Panc1 (cell line): ENCODE measurements around the gene UNC13C. TPM values are rescaled to one million over a fixed set of nuclear protein-coding genes. Genes with fewer than 3 reads are reported as not detected.

Experiments
- ATAC-seq: fragments of 200-7000 bp; cut with Tn5 transposase; 2 replicates; pipeline ENCODE4 v1.9.1; 2020; ENCODE audit warnings: mild to moderate bottlenecking, moderate library complexity
- BruUV-seq: library from RNA; stranded (reverse); fragments of 400-500 nt; replicated peaks from 2 replicates; lab custom pipeline; 2021; lab: Mats Ljungman, UMichigan
- CTCF ChIA-PET: fragments of 300-600 bp; sonication (Branson Sonifier 250); formaldehyde crosslinking; loops from one replicate; lab custom pipeline; 2022; ENCODE audit warnings: antibody characterized with exemption; lab: Charles Lee
- POLR2A ChIA-PET: fragments of 300-600 bp; sonication (Branson Sonifier 250); formaldehyde crosslinking; loops from one replicate; lab custom pipeline; 2022; ENCODE audit warnings: antibody characterized with exemption; lab: Charles Lee
- DNase-seq: peaks from one replicate; pipeline ENCODE4 v3.0.0-alpha.2; 2010; ENCODE audit warnings: low read depth, low spot score
- H3K27ac ChIP-seq: 2 replicates; pipeline ENCODE4 v1.5.1; 2011; ENCODE audit warnings: mild to moderate bottlenecking, low read length, inconsistent platforms
- H3K27me3 ChIP-seq: fragments of 200-500 bp; sonication (Bioruptor generic); 2 replicates; pipeline ENCODE4 v1.6.0; 2014; ENCODE audit warnings: low read length, inconsistent platforms; ENCODE audit not compliant: control insufficient read depth, insufficient read depth
- H3K36me3 ChIP-seq: fragments of 200-500 bp; sonication (Bioruptor generic); 2 replicates; pipeline ENCODE4 v1.5.1; 2014; ENCODE audit warnings: inconsistent platforms, mild to moderate bottlenecking, low read length, moderate library complexity; ENCODE audit not compliant: control insufficient read depth, insufficient read depth
- H3K4me1 ChIP-seq: 2 replicates; pipeline ENCODE4 v1.5.1; 2011; ENCODE audit warnings: inconsistent platforms, mild to moderate bottlenecking, low read length, moderate library complexity; ENCODE audit not compliant: control insufficient read depth, insufficient read depth
- H3K4me3 ChIP-seq, 2 experiments: 2 replicates each; pipeline ENCODE4 v1.5.1; 2011 to 2012; ENCODE audit warnings: low read depth in 2 of 2, low read length in 2 of 2, mild to moderate bottlenecking in 2 of 2, inconsistent platforms in 1 of 2, moderate library complexity in 1 of 2
- H3K9me3 ChIP-seq: fragments of 200-500 bp; sonication (Bioruptor generic); 2 replicates; pipeline ENCODE4 v1.5.1; 2014; ENCODE audit warnings: low read depth, mild to moderate bottlenecking, inconsistent platforms, low read length, moderate library complexity; ENCODE audit not compliant: control insufficient read depth, insufficient read depth
- POLR2AphosphoS5 ChIP-seq: IDR thresholded peaks from 2 replicates; pipeline ENCODE4 v1.6.1; 2012; ENCODE audit warnings: mild to moderate bottlenecking, low read depth, low read length, moderate library complexity
- SIN3A ChIP-seq: IDR thresholded peaks from 2 replicates; pipeline ENCODE4 v1.6.1; 2012; ENCODE audit warnings: low read depth, mild to moderate bottlenecking, low read length, moderate library complexity, borderline replicate concordance; ENCODE audit not compliant: insufficient read depth
- TCF7L2 ChIP-seq: IDR thresholded peaks from 2 replicates; pipeline ENCODE4 v1.6.1; 2011; ENCODE audit warnings: mild to moderate bottlenecking, low read depth, low read length, inconsistent platforms
- in situ Hi-C: cut with HindIII; loops from 2 replicates; pipeline ENCODE4 v1.10.0; 2016; ENCODE audit warnings: low sequenced_read_pairs, low pct_unique_long_range_greater_than_20kb
- intact Hi-C: fragments of 100-400 bp; cut with micrococcal nuclease; formaldehyde crosslinking; loops from one replicate; pipeline ENCODE4 v1.10.0; 2022; ENCODE audit not compliant: unreplicated experiment
- total RNA-seq: library from RNA; stranded (reverse); gene quantifications from one replicate; pipeline ENCODE4 v1.2.1, GENCODE V29; 2021; ENCODE audit not compliant: unreplicated experiment
- TF ChIP-seq, protein P1 (sequence below): fragments of 450-650 bp; IDR thresholded peaks from 2 replicates; pipeline ENCODE4 v1.5.1; 2017; ENCODE audit warnings: mild to moderate bottlenecking
- TF ChIP-seq, protein P2 (sequence below), 2 experiments: IDR thresholded peaks; 2 replicates each; pipeline ENCODE4 v1.6.1; 2011 to 2012; ENCODE audit warnings: low read depth in 2 of 2, control low read depth in 1 of 2, low read length in 1 of 2, mild to moderate bottlenecking in 1 of 2, moderate library complexity in 1 of 2; ENCODE audit not compliant: insufficient read depth in 1 of 2

Gene UNC13C
- total RNA-seq, 1 experiment from 2014 or later: not detected

DNA sequence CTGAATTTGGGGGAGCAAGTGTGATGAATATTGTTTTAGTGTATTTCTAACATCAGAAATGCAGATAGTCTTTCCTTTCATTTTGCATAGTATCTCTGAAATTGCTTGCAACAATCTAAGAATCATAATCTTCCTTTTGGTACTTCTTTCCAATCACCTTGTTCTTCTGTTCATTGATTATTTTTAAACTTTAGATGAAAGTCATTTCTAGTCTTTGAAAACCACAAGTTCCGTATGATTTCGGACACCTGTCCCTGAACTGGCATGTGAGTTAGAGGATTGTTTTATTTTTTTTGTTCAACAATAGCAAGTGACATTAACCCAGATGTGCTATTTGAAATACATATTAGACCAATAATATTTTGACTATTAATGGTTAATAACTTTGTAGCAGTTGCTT lies 329.7 kb downstream of the UNC13C start:
- CTCF ChIA-PET: no interaction called here

DNA sequence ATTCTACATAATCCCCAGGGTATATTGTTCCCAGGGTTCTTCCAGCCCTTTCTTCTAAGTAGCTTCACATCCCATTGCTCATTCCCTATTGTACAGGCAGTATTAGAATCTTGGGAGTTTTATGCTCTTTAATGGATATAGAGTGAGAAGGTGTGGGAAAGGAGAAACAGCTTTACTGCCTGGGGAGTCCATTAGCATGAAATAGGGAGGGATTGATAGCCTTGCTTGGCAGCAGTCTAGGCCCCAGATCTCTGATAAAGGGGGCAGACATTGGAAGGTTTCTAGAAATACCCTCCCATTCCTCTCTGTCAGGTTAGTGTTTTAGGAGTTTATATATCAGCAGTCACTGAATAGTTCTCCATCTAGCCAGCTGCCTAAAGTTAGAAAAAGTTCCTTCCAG lies 334.3 kb downstream of the UNC13C start:
- Histone ChIP-seq H3K27me3 (no peaks in the 10 kb centered on the region), H3K4me3 (no peak overlapping the region), H3K36me3 (no peaks in the 10 kb centered on the region), H3K9me3 (no peaks in the 10 kb centered on the region), H3K27ac (no peak overlapping the region), H3K4me1 (no peaks in the 10 kb centered on the region)
- POLR2A ChIA-PET: no interaction called here
- in situ Hi-C loops (no loop called here), intact Hi-C loops (no loop called here)
- CTCF ChIA-PET: no interaction called here
- no peak for ATAC-seq
- no TSS peak for BruUV-seq
- no peak for TF ChIP-seq POLR2AphosphoS5
- TF ChIP-seq SIN3A: no peak
- TF ChIP-seq, protein P1, sequence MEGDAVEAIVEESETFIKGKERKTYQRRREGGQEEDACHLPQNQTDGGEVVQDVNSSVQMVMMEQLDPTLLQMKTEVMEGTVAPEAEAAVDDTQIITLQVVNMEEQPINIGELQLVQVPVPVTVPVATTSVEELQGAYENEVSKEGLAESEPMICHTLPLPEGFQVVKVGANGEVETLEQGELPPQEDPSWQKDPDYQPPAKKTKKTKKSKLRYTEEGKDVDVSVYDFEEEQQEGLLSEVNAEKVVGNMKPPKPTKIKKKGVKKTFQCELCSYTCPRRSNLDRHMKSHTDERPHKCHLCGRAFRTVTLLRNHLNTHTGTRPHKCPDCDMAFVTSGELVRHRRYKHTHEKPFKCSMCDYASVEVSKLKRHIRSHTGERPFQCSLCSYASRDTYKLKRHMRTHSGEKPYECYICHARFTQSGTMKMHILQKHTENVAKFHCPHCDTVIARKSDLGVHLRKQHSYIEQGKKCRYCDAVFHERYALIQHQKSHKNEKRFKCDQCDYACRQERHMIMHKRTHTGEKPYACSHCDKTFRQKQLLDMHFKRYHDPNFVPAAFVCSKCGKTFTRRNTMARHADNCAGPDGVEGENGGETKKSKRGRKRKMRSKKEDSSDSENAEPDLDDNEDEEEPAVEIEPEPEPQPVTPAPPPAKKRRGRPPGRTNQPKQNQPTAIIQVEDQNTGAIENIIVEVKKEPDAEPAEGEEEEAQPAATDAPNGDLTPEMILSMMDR: no peak
- TF ChIP-seq TCF7L2: no peak
- TF ChIP-seq, protein P2, sequence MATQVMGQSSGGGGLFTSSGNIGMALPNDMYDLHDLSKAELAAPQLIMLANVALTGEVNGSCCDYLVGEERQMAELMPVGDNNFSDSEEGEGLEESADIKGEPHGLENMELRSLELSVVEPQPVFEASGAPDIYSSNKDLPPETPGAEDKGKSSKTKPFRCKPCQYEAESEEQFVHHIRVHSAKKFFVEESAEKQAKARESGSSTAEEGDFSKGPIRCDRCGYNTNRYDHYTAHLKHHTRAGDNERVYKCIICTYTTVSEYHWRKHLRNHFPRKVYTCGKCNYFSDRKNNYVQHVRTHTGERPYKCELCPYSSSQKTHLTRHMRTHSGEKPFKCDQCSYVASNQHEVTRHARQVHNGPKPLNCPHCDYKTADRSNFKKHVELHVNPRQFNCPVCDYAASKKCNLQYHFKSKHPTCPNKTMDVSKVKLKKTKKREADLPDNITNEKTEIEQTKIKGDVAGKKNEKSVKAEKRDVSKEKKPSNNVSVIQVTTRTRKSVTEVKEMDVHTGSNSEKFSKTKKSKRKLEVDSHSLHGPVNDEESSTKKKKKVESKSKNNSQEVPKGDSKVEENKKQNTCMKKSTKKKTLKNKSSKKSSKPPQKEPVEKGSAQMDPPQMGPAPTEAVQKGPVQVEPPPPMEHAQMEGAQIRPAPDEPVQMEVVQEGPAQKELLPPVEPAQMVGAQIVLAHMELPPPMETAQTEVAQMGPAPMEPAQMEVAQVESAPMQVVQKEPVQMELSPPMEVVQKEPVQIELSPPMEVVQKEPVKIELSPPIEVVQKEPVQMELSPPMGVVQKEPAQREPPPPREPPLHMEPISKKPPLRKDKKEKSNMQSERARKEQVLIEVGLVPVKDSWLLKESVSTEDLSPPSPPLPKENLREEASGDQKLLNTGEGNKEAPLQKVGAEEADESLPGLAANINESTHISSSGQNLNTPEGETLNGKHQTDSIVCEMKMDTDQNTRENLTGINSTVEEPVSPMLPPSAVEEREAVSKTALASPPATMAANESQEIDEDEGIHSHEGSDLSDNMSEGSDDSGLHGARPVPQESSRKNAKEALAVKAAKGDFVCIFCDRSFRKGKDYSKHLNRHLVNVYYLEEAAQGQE (IDR thresholded peaks at IDR 0.05; ENCODE audit: insufficient read depth in 1 of 2, low read depth in 2 of 2, low read length in 1 of 2): no peak
- no peak for DNase-seq

More for the DNA sequence above, 329.7 kb downstream of the UNC13C start:
- H3K27ac ChIP-seq: no peak overlapping the region
- H3K4me1 ChIP-seq: no peaks in the 10 kb centered on the region
- BruUV-seq: no TSS peak
- H3K36me3 ChIP-seq: no peaks in the 10 kb centered on the region
- intact Hi-C loops: no loop called here
- ATAC-seq (no peak), DNase-seq (no peak)
- TF ChIP-seq, protein P2 (IDR thresholded peaks at IDR 0.05; ENCODE audit: insufficient read depth in 1 of 2, low read depth in 2 of 2, low read length in 1 of 2): no peak
- TF ChIP-seq, protein P1: no peak
- no peak for TF ChIP-seq POLR2AphosphoS5
- TF ChIP-seq SIN3A: no peak
- TF ChIP-seq TCF7L2: no peak
- H3K4me3 ChIP-seq: no peak overlapping the region
- no peaks in the 10 kb centered on the region for H3K27me3 ChIP-seq
- in situ Hi-C loops: no loop called here
- no peaks in the 10 kb centered on the region for H3K9me3 ChIP-seq
- POLR2A ChIA-PET: no interaction called here
